Endothelial cell of umbilical vein (primary cell): Measurements from ENCODE around the gene NME7.

Experiments
- CTCF ChIP-seq, 2 donors: IDR thresholded peaks; 1 replicate in 1 of 2; 2 replicates in 1 of 2; pipeline ENCODE4 v1.5.1; 2011; ENCODE audit warnings: low read length in 2 of 2, mild to moderate bottlenecking in 2 of 2, moderate library complexity in 2 of 2, control low read depth in 1 of 2, inconsistent platforms in 1 of 2, low read depth in 1 of 2; ENCODE audit not compliant: insufficient read depth in 1 of 2; ENCODE audit errors: extremely low read depth in 1 of 2
- EZH2 ChIP-seq: IDR thresholded peaks from 2 replicates; pipeline ENCODE4 v1.6.1; 2012; ENCODE audit warnings: borderline replicate concordance, low read depth, mild to moderate bottlenecking, moderate library complexity, low read length, inconsistent platforms; ENCODE audit not compliant: severe bottlenecking
- FOS ChIP-seq: IDR thresholded peaks from 2 replicates; pipeline ENCODE4 v1.6.1; 2011; ENCODE audit warnings: mild to moderate bottlenecking, low read length, moderate library complexity, borderline replicate concordance; ENCODE audit not compliant: insufficient read depth
- MAX ChIP-seq: IDR thresholded peaks from 2 replicates; pipeline ENCODE4 v1.6.1; 2011; ENCODE audit not compliant: insufficient read depth, insufficient read length
- MYC ChIP-seq: IDR thresholded peaks from one replicate; pipeline ENCODE4 v1.6.1; 2011; ENCODE audit warnings: mild to moderate bottlenecking, low read depth, low read length
- POLR2A ChIP-seq: IDR thresholded peaks from 2 replicates; pipeline ENCODE4 v1.6.1; 2012; ENCODE audit warnings: low read depth, mild to moderate bottlenecking, control low read depth, low read length

- TF ChIP-seq CTCF (IDR thresholded peaks at IDR 0.05; ENCODE audit: extremely low read depth in 1 of 2, insufficient read depth in 1 of 2, low read depth in 1 of 2, low read length in 2 of 2) = no peak
- TF ChIP-seq EZH2 = no peak
- TF ChIP-seq POLR2A = no peak
- TF ChIP-seq MAX = no peak
- TF ChIP-seq MYC = no peak
- no peak for TF ChIP-seq FOS
These were observed 248.2 kb downstream of the NME7 start for GRCh38 chr1:169119405-169119804.
